ENCODE measurements around the gene EFCAB11.

- TF ChIP-seq, protein P1, sequence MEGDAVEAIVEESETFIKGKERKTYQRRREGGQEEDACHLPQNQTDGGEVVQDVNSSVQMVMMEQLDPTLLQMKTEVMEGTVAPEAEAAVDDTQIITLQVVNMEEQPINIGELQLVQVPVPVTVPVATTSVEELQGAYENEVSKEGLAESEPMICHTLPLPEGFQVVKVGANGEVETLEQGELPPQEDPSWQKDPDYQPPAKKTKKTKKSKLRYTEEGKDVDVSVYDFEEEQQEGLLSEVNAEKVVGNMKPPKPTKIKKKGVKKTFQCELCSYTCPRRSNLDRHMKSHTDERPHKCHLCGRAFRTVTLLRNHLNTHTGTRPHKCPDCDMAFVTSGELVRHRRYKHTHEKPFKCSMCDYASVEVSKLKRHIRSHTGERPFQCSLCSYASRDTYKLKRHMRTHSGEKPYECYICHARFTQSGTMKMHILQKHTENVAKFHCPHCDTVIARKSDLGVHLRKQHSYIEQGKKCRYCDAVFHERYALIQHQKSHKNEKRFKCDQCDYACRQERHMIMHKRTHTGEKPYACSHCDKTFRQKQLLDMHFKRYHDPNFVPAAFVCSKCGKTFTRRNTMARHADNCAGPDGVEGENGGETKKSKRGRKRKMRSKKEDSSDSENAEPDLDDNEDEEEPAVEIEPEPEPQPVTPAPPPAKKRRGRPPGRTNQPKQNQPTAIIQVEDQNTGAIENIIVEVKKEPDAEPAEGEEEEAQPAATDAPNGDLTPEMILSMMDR (IDR thresholded peaks at IDR 0.05; ENCODE audit: extremely low read depth in 1 of 2, insufficient read depth in 1 of 2, low read depth in 1 of 2, low read length in 2 of 2) = no peak
- TF ChIP-seq, protein P2, sequence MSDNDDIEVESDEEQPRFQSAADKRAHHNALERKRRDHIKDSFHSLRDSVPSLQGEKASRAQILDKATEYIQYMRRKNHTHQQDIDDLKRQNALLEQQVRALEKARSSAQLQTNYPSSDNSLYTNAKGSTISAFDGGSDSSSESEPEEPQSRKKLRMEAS (IDR thresholded peaks at IDR 0.05; ENCODE audit: insufficient read depth, insufficient read length) = no peak
- no peak for TF ChIP-seq EZH2 (IDR thresholded peaks at IDR 0.05; ENCODE audit: borderline replicate concordance, low read depth, low read length, severe bottlenecking)
- TF ChIP-seq POLR2AphosphoS5 (IDR thresholded peaks at IDR 0.05; ENCODE audit: insufficient read depth, low read depth, low read length) = no peak
- no peak for TF ChIP-seq POLR2A (IDR thresholded peaks at IDR 0.05; ENCODE audit: low read depth, low read length)
Observed at GRCh38 chr14:89848165-89848564, 106.4 kb downstream of the EFCAB11 start.

Data from endothelial cell of umbilical vein (primary cell).